OCI-LY7 (cell line): ENCODE measurements around the gene NEK11.

Source experiments
- CTCF ChIP-seq: fragments of 200-600 bp; sonication (generic); conservative IDR thresholded peaks from 2 replicates; pipeline ENCODE4 v1.5.1; 2014; ENCODE audit warnings: mild to moderate bottlenecking, antibody characterized with exemption, low read length, moderate library complexity, mixed read lengths
- EZH2phosphoT487 ChIP-seq: fragments of 200-600 bp; sonication (generic); IDR thresholded peaks from 2 replicates; pipeline ENCODE4 v1.6.1; 2018; ENCODE audit warnings: low read depth, borderline replicate concordance, mild to moderate bottlenecking, mixed run types, antibody characterized with exemption, low read length, moderate library complexity, mixed read lengths

DNA sequence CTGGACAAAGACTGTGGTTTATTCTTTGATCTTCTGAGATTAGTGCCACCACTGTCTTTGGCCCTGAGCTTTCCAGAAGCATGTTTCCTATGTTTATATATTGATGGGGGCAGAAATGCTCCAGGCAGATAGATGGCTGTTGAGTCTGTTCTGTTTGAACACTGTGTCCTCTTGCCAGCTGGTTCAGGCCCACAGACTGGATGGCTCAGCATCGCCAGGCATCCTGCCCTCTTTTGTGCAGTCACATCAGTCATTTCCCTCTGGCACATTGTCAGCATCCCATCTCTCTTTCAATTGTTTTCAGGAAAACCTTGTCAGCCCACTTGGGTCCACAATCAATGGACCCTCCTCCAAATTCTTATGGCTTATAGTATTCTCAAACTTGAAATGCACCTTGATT is 141.2 kb downstream of the NEK11 start:
- TF ChIP-seq CTCF (no peak), EZH2phosphoT487 (no peak)
